ENCODE data around the gene OMG.

- no peak for TF ChIP-seq CTCF (IDR thresholded peaks at IDR 0.05)
- no peak for TF ChIP-seq EZH2 (IDR thresholded peaks at IDR 0.05; ENCODE audit: borderline replicate concordance, insufficient read depth, low read depth, low read length, poor library complexity, severe bottlenecking)
Measured at GRCh38 chr17:31314782-31315100, 17.7 kb upstream of the OMG start.

Data from B cell (primary cell).